ENCODE results near the gene GRIN2C.

- no peak for TF ChIP-seq CTCF (IDR thresholded peaks at IDR 0.05)
- no peak for TF ChIP-seq EZH2 (IDR thresholded peaks at IDR 0.05; ENCODE audit: borderline replicate concordance, insufficient read depth, low read depth, low read length, poor library complexity, severe bottlenecking)
Observed at GRCh38 chr17:74883241-74883745, 23.6 kb upstream of the GRIN2C start.
